HG03045 (cell line): ENCODE data around the gene GRAMD1C.
A peak's percentile ranks its signal among the peaks of the same experiment; 100 is the strongest.

Experiments used
- ATAC-seq: cut with Tn5 transposase; IDR thresholded peaks from one replicate; pipeline ENCODE4 v1.9.1; 2021; ENCODE audit warnings: mild to moderate bottlenecking, moderate library complexity; ENCODE audit not compliant: unreplicated experiment

The GRAMD1C gene

DNA sequence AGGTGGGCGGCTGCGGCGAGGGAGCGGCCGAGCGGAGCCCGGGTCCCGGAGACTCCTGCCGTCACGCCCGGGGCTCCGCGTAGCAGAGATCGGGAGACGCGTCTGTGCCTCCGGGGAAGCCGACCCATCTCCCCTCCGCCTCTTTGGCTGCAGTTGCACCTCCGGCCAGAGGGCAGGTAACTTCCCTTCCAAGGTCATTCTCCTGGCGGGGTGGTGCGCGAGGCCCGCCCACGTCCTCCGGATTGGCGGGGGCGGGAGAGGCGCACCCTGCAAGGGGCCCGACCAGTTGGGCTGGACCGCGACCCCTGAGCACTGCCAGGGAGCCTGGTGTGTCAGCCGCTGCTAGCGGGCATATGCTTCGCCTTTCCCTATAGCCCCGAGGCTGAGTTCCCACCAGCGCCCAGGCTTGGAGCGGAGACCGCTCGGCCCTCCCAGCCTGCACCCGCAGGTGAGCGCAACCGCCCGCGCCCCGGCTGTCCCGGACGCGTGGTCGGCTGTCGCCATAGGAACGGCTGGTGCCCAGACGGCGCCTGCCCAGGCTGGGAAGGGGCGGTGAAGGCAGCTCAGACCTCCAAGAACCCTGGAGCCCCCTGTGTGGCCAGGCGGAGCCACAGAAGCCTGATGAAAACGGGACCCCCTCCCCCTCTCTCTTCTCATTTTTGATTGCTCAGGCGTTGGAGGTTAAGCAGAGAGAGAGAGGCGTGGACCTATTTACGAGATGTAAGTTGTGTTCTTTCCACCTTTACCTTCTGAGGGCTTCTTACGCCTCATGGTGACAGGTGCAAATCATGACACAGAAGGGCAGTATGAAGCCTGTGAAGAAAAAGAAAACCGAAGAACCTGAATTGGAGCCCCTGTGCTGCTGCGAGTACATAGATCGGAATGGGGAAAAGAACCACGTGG is 109.7 kb downstream of the GRAMD1C start:
- peak; percentile 49 for ATAC-seq

DNA sequence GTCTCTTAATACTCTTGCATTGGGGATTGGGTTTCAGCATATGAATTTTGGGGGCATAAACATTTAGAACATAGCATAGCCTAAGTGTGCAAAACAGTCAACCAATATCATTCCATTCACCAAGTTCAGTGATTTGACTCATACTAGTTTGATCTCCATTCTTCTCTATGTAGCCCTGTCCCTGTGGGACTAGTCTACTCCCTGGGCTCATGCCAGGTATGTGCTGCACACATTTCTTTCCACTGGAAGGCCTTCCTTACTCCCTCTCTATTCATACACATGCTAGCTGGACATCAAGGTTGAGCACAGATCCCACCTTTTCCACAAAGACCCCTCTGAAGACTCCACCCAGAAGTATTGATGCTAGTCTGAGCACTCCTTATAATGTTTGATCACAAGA is 114.3 kb downstream of the GRAMD1C start:
- no peak for ATAC-seq

DNA sequence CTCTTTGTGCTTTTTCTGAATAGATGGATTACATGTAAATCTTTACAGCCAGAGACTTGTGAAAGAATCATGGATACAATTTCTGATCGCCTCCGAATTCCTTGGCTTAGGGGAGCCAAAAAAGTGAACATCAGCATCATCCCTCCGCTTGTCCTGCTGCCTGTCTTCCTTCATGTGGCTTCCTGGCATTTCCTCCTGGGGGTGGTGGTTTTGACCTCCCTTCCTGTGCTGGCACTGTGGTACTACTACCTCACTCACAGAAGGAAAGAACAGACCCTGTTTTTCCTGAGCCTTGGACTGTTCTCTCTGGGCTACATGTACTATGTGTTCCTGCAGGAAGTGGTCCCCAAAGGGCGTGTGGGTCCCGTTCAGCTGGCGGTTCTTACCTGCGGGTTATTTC is 115.1 kb downstream of the GRAMD1C start:
- ATAC-seq = no peak

DNA sequence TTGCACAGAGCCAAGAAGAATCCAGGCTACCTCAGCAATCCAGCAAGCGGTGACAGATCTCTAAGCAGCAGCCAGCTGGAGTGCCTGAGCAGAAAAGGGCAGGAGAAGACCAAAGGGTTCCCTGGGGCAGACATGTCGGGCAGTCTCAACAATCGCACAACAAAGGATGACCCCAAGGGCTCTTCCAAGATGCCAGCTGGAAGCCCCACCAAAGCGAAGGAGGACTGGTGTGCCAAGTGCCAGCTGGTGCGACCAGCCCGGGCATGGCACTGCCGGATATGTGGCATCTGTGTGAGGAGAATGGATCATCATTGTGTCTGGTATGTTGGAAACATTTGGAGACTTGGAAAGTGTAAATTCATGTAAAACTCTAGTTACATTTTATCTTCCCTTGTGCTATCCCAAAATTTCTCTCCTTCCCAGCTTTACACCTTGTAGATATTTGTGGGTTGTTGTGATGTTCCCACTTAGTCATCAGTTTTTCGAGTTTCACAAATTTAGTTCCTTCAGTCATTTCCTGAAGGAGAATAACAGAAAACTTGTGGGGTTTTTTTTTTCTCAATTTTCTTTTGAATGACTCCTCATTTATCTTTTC is 115.6 kb downstream of the GRAMD1C start:
- no peak for ATAC-seq

DNA sequence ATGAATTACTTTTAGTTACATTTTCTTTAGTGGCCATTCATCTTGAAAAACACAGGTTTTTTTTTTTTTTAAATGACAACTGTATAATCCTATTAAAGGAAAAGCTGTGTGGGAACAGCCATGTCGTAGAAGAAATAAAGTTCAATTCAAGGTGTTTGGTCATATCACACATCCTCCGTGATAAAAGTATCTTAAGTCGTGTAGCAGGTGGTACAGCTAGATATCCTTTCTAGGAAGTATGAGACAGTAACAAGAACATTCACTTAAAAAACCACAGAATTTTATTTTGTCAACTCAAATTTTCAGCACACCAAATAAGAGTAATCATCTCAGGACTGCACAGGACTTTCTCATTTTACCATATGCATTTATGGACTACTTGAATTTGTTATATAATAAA is 125.3 kb downstream of the GRAMD1C start:
- ATAC-seq = no peak

DNA sequence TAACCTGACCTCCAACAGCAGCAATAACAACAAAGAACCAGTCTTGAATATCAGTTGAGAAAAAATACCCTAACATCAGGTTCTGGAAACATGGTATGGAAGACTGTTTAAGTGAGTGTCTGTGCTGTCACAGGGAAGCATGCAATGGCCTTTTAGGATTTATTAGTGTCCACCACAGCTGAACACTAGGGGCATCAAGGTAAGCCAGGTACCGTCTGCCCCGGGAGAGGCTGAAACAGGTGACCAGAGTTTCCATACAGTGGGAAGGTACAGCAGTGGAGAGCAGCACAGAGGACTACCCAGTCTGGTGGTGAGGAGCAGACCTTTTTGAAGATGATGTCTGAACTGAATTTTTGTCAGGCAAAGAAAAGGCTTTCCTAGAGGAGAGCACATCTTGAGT is 127.6 kb downstream of the GRAMD1C start:
- no peak for ATAC-seq

DNA sequence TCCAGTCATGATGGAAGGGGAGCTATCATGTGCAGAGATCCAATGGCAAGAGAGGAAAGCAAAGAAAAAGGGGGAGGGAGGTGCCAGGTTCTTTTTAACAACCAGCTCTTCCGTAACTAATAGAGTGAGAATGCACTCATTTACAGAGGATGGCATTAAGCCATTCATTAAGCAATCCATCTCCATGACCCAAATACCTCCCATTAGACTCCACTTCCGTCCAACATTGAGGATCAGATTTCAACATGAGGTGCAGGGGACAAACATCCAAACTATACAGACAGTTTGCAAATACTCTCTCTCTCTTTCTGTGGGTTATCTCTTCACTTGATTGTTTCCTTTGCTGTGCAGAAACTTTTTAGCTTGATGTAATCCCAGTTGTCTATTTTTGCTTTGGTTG is 130.4 kb downstream of the GRAMD1C start:
- ATAC-seq = no peak

DNA sequence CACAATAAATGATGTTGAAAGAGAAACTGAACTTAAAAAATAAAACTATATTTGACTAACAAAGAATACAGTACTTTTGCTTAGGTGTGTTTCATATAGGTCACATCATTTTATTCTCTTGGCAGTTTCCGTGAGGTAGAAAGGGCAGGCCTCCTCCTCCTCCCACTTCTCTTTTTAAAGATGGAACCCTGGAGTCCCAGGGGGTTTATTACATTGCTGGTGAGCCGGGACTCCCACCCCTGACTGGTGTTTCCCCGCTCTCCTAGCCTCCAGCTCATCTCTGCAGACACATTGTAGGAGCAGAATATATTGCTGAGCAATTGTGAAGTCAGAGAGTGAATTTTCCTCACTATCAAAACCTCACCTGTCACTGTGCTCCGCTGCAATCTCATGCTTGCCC is 139.2 kb downstream of the GRAMD1C start:
- ATAC-seq = no peak

DNA sequence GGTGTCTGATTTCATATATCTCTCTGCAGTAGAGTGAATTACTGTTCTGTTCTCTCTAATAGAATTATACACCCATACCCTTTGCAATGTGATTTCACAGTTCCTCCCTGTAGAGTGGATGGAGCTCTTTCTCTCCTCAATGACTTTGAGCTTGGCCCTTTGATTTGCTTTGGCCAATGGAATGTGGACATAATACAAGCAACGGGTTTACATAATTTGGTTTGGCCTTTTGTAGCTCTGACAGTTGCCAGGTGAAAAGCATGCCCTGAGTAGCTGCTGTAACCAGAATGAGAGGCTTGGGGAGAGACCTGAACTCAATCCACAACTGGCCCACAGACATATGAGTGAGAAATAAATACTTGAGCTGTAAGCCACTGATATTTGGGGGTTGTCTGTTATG is 141.3 kb downstream of the GRAMD1C start:
- no peak for ATAC-seq

DNA sequence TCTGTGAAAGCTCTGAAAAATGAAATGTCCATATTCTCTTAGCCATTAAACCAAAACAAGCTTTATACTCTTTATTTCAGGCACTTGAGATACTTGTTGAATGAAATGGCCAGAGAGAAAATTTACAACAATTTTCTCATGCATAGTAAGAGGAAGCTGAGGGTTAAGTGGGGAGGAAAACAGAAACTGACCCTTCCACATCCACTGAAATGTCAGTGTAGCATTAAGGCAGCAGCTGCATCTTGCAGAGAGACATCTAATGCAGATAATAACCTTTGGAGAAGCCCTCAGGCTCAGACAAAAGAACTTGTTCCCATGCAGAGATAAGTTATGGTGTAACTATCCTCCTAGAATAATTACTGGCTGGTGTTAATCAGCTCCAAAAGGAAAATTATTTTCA is 143.2 kb downstream of the GRAMD1C start:
- no peak for ATAC-seq

DNA sequence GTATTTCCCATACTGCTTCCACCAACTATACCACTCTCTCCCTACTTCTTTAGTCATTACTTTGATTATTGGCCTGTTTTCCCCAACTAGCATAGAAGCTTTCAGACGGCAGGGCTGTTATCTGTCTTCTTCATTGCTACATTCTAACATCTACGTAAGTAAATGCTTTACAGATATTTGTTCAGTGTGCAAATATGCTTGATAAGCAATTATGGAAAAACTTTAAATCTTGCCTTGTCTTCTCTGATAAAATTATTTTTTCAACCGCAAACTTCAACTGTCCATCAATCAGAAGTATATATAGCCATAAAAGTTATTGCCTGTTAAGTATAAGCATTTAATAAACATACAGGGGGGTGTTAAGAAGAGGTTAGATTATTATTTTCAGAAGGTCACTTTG is 145.0 kb downstream of the GRAMD1C start:
- ATAC-seq = no peak

DNA sequence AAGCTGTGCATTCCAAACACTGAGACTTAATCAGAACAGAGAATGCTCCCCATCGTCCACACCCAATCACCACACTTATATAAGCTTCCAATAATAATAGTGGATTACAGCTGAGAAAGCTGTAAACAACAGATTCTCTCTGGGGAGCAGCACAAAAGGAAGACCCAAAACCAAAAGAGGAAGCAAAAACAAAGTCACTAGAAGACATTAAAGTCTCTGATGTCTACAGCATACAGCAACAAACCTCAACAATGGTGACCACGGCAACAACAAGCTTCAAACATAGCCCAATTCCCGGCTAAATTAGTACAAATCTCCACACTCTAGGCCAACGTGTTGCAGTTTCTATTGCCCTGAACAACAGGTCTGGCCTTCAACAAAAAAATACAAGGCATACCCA is 147.0 kb downstream of the GRAMD1C start:
- no peak for ATAC-seq
